Activated naive CD4-positive, alpha-beta T cell treated with anti-CD3 and anti-CD28 coated beads, Interleukin-2, amount 50 U/mL, for 24 hours (primary cell): Measurements from ENCODE around the gene UBL4B.

ENCODE experiments used
- H3K27ac Mint-ChIP-seq: one replicate; pipeline ENCODE4 v1.8.0; 2021; ENCODE audit warnings: mild to moderate bottlenecking, mixed read lengths
- H3K27me3 Mint-ChIP-seq: one replicate; pipeline ENCODE4 v1.8.0; 2021; ENCODE audit warnings: mixed read lengths
- H3K36me3 Mint-ChIP-seq: one replicate; pipeline ENCODE4 v1.8.0; 2021; ENCODE audit warnings: mixed read lengths
- H3K4me1 Mint-ChIP-seq: one replicate; pipeline ENCODE4 v1.8.0; 2021; ENCODE audit warnings: mixed read lengths
- H3K4me3 Mint-ChIP-seq: one replicate; pipeline ENCODE4 v1.8.0; 2021; ENCODE audit warnings: mild to moderate bottlenecking, mixed read lengths
- H3K9me3 Mint-ChIP-seq: one replicate; pipeline ENCODE4 v1.8.0; 2021; ENCODE audit warnings: mixed read lengths

The UBL4B gene

DNA sequence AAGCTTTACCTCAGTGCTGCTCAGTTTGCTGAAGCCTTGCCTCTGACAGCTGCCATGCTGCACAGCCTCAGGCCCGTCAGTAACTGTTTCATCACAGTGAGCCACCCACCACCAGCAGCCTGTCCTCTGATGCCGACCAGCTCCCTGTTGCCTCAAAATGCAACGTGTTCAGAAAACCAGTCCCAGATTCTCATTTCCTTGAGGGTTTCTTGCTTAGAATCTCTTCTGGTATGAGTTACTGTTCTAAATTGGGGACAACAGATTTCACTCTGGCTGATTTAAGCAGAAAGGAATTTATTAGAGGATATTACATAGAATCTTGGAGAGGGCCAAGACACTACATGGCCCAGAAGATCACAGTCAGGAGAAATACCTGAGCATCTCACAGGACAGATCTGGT, 11.0 kb downstream of the UBL4B start:
- H3K9me3 Mint-ChIP-seq: no peaks in the 10 kb centered on the region
- H3K4me1 Mint-ChIP-seq: peaks cover 9% of the 10 kb centered on the region
- peaks cover 12% of the 10 kb centered on the region for H3K27me3 Mint-ChIP-seq
- peaks cover 1% of the 10 kb centered on the region for H3K36me3 Mint-ChIP-seq
- no peak overlapping the region for H3K27ac Mint-ChIP-seq
- no peak overlapping the region for H3K4me3 Mint-ChIP-seq

DNA sequence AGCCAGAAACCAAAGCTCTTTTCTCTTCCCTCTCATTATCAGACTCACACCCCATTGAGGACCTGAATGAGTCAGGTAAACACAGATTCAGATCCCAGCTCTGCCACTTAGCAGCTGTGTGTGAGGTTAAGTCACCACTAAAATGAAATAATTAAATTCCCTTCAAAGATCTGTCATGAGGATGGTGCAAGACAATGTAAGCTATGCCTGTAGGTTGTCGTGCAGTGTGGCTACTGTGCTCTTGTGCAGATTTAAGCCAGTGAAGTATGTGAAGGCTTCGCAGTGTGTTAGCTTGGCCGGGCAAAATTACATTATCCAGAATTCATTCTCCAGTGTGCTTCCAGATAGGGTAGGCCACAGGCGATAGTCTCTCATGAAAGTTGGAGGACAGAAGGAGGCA, 13.6 kb downstream of the UBL4B start:
- H3K27ac Mint-ChIP-seq: no peak overlapping the region
- H3K4me1 Mint-ChIP-seq: peaks cover 1% of the 10 kb centered on the region
- no peak overlapping the region for H3K4me3 Mint-ChIP-seq
- H3K9me3 Mint-ChIP-seq: no peaks in the 10 kb centered on the region
- no peaks in the 10 kb centered on the region for H3K36me3 Mint-ChIP-seq
- peaks cover 16% of the 10 kb centered on the region for H3K27me3 Mint-ChIP-seq

DNA sequence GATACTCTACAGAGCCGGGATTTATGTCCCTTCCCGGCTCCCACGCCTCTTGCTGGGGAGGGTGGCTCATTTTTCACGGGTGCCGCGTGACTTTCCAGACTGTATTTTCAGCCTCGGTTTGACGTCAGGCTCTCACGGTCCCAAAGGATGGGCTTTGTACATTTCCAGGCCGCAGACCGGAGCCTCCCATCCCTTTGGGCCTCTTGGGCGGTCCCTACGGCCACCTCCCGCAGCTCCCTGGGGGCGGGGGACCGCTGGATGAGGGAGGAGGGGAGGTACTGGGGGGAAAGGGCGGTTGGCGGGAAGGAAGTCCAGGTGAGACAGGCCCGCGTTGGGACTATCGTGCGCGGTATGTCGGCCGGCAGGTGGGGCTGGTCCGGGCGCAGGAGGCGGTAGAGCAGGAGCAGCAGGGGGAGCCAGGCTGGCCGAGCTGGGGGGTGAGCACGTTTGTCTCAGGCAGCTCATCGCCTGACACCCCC, 17.9 kb downstream of the UBL4B start:
- Mint-ChIP-seq H3K9me3 (no peaks in the 10 kb centered on the region), H3K4me3 (no peak overlapping the region), H3K4me1 (no peaks in the 10 kb centered on the region), H3K27me3 (peaks cover 13% of the 10 kb centered on the region), H3K27ac (no peak overlapping the region), H3K36me3 (no peaks in the 10 kb centered on the region)

DNA sequence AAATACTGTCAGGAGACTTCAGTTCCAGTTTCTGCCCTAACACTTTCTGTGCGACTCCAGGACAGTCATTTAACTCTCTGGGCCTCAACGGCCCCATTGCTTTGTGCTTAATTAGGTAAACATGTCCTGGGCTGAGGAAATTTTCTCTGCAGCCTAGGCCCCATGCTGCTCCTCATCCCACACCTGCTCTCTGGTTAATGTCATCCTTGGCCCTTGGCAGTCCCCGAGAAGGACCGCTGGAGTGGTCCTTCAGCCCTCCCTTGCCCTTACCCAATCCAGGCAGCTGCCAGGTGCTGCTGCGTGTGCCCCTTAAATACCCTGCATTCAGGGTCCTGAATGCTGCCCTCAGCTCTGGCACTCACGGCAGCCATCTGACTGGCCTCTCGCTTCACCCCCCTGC, 18.7 kb downstream of the UBL4B start:
- Mint-ChIP-seq H3K9me3 (no peaks in the 10 kb centered on the region), H3K36me3 (no peaks in the 10 kb centered on the region), H3K4me3 (no peak overlapping the region), H3K27me3 (peaks cover 14% of the 10 kb centered on the region), H3K4me1 (no peaks in the 10 kb centered on the region), H3K27ac (no peak overlapping the region)

DNA sequence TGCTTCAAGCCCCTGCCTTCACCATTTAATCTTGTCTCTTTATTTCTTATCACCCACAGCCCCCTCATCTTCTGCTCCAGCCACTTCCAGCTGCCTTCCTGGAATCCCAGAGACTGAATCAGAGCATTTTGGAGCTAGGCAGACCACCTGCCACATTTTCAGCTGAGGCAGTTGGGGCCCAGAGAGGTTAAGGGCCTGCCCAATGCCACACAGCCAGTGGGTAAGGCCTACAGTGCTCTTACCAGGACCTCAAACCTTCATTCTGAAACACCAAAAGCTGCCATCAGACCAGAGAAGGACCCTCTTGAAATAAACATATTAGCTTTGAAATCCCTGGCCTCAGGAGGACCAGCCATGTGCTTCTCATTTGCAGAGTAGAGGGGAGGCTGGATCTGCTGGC, 20.4 kb downstream of the UBL4B start:
- H3K9me3 Mint-ChIP-seq: no peaks in the 10 kb centered on the region
- no peak overlapping the region for H3K4me3 Mint-ChIP-seq
- peaks cover 10% of the 10 kb centered on the region for H3K4me1 Mint-ChIP-seq
- peaks cover 16% of the 10 kb centered on the region for H3K27me3 Mint-ChIP-seq
- no peaks in the 10 kb centered on the region for H3K36me3 Mint-ChIP-seq
- H3K27ac Mint-ChIP-seq: no peak overlapping the region

DNA sequence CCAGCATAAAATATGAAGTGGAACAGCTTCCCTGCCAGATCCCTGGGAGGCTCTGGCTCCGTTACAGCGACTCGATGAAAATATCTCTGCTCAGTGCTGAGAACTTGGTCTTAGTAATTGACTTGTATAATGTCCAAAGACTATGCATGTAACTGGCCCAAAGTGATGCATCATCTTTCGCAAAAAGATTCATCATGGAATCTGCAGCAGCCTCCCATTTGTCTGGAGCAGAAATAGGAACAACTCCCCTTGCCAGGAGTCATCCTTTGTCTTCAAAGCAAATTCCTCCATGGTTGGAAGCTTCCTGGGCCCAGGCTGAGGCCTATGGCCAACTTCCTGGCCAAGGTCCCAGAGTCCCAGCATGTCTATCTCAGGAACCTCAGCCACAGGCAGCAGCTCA, 21.2 kb downstream of the UBL4B start:
- Mint-ChIP-seq H3K4me3 (no peak overlapping the region), H3K27ac (no peak overlapping the region), H3K27me3 (peaks cover 16% of the 10 kb centered on the region), H3K4me1 (peaks cover 13% of the 10 kb centered on the region), H3K36me3 (no peaks in the 10 kb centered on the region), H3K9me3 (no peaks in the 10 kb centered on the region)

DNA sequence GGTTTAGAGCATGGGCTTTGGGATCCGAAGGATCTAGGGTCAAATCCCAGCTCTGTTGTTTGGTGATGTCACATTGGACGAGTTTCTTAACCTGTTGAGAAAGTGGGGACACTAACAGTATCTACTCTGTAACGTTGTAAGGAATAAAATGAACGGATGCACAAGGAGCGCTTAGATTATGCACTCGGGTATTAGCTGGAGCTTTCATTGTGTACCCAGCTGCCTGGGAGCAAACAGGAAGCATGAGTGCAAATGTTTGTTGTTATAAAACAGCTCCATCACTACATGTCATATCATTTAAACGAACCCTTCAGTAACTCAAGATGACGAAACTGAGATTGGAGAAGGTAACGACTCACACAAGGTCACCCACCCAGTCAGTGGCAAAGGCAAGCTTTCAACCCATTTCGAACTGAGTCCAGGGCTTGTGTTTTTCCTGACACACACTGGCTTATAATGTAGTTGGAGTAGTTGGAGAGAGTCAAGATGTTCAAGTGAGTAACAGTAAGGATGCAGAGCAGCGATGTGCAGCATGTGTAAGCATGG, 21.9 kb downstream of the UBL4B start:
- Mint-ChIP-seq H3K36me3 (no peaks in the 10 kb centered on the region), H3K27me3 (peaks cover 16% of the 10 kb centered on the region), H3K9me3 (no peaks in the 10 kb centered on the region), H3K4me3 (no peak overlapping the region), H3K4me1 (peaks cover 13% of the 10 kb centered on the region), H3K27ac (no peak overlapping the region)

DNA sequence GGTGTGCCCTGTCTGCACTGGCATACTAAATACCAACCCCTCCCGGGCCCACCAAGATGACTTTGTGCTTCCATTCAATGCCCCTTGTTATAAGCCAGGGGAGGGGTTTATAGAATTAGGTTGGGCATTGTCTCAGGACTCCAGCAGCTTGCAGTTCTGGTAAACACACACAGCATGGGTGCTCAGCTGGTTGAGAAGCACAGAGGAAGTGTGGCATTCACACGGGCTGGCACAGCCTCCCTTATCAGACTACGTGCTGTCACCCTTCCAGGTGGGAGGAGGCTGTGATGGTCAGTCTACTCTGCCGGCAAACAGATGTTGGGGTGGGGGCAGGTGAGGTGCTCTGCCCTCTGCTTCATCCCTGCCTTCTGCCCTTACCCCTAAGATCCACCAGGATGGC, 23.0 kb downstream of the UBL4B start:
- Mint-ChIP-seq H3K4me3 (no peak overlapping the region), H3K27ac (no peak overlapping the region), H3K36me3 (no peaks in the 10 kb centered on the region), H3K9me3 (no peaks in the 10 kb centered on the region), H3K27me3 (peaks cover 19% of the 10 kb centered on the region), H3K4me1 (peaks cover 13% of the 10 kb centered on the region)

DNA sequence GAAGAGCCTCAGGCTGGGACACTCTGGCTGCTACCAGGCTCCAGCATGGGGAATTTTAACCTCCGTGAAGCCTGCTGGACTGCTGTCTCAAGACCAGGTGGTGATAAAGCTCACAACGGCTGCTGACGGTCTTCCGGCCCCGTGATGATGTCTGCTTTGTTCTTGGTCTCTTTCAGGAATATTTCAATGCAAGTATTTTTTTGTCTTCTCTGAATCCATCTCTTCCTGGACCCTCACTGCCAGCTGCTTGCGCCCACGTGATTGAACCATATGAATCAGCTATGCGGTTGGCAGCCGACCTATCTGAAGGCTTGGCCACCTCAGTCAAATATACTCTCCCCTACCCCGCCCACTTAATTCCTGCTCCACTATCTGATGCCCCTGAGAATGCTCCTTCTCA, 23.4 kb downstream of the UBL4B start:
- no peaks in the 10 kb centered on the region for H3K9me3 Mint-ChIP-seq
- H3K27ac Mint-ChIP-seq: no peak overlapping the region
- H3K4me1 Mint-ChIP-seq: peaks cover 13% of the 10 kb centered on the region
- H3K4me3 Mint-ChIP-seq: no peak overlapping the region
- peaks cover 20% of the 10 kb centered on the region for H3K27me3 Mint-ChIP-seq
- no peaks in the 10 kb centered on the region for H3K36me3 Mint-ChIP-seq

DNA sequence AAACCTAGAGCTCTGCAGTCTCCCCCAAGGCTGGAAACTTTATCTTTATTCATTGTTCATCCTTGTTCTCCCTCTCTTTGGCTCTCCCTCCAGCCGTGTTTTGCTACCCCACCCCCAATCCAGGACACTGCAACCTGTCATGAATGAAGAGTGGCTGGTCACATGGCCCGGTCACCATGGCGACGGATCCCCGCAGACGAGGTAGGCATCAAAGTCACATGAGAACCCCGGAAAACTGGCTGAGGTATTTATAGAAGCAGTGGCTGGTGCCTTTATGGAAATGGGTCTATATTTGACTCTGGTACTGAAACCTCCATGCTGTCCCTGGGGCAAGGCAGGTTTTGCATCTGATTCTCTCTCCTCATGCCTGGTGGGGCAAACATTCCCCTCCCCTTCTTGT, 24.7 kb downstream of the UBL4B start:
- Mint-ChIP-seq H3K36me3 (no peaks in the 10 kb centered on the region), H3K4me3 (no peak overlapping the region), H3K27me3 (peaks cover 17% of the 10 kb centered on the region), H3K27ac (no peak overlapping the region), H3K9me3 (no peaks in the 10 kb centered on the region), H3K4me1 (peaks cover 13% of the 10 kb centered on the region)

DNA sequence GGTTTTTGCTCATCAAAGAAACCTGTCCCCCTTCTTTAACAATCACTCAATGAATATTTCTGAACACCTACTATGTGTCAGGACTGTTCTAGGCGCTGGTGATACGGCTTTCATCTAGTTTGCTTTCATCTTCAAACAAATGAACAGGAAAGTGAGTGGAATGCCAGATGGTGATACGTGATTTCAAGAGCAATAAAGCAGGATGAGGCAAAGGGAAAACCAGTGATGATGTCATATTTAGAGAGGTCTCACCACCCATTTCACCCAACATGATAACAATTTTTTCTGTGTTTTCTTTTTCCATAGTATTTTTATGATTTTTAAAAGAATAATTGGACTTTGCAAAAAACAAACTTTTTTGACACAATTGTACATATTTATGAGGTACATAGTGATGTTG, 26.7 kb downstream of the UBL4B start:
- Mint-ChIP-seq H3K4me1 (peaks cover 13% of the 10 kb centered on the region), H3K36me3 (no peaks in the 10 kb centered on the region), H3K4me3 (no peak overlapping the region)

DNA sequence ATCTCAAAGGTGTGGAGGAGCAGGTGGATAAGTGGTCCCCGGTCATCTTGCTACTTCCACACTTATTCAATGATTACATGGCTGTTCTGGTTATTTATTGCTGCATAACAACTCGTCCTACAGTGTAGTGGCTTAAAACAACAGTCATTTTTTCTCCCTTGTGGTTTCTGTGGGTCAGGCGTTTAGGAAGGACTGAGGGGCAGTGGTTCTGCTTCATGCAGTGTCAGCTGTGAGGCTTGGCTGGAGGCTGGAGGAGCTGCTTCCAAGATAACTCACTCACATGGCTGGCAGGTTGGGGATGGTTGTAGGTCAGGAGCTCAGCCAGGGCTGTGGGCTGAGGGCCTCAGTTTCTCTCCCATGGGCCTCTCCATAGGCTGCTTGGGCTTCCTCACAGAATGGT, 32.1 kb downstream of the UBL4B start:
- Mint-ChIP-seq H3K27me3 (peaks cover 18% of the 10 kb centered on the region), H3K4me3 (no peak overlapping the region), H3K27ac (no peak overlapping the region), H3K4me1 (no peaks in the 10 kb centered on the region), H3K36me3 (no peaks in the 10 kb centered on the region), H3K9me3 (no peaks in the 10 kb centered on the region)

More for the DNA sequence above, 26.7 kb downstream of the UBL4B start:
- no peak overlapping the region for H3K27ac Mint-ChIP-seq
- H3K27me3 Mint-ChIP-seq: peaks cover 22% of the 10 kb centered on the region
- H3K9me3 Mint-ChIP-seq: no peaks in the 10 kb centered on the region

DNA sequence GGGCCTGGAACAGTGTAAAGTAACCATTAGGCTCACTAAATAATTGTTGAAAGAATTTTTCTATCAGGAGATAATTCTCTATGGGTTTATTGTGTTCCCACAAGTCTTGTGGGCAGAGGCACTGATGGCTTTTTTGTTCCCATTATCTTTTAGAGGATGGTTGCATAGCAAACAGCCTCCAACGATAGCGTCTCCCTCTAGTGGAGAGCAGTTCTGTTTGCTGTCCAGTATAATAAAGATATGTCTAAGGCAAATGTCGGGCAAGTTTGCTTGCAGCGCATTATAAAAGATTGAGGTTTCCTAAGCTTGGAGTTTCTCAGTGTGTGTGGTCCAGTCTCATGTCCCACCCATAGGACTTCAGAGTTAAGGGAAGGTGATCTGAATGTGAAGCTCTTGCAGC, 36.7 kb downstream of the UBL4B start:
- peaks cover 22% of the 10 kb centered on the region for H3K27me3 Mint-ChIP-seq
- no peaks in the 10 kb centered on the region for H3K4me1 Mint-ChIP-seq
- H3K9me3 Mint-ChIP-seq: no peaks in the 10 kb centered on the region
- H3K4me3 Mint-ChIP-seq: no peak overlapping the region
- no peak overlapping the region for H3K27ac Mint-ChIP-seq
- H3K36me3 Mint-ChIP-seq: no peaks in the 10 kb centered on the region

DNA sequence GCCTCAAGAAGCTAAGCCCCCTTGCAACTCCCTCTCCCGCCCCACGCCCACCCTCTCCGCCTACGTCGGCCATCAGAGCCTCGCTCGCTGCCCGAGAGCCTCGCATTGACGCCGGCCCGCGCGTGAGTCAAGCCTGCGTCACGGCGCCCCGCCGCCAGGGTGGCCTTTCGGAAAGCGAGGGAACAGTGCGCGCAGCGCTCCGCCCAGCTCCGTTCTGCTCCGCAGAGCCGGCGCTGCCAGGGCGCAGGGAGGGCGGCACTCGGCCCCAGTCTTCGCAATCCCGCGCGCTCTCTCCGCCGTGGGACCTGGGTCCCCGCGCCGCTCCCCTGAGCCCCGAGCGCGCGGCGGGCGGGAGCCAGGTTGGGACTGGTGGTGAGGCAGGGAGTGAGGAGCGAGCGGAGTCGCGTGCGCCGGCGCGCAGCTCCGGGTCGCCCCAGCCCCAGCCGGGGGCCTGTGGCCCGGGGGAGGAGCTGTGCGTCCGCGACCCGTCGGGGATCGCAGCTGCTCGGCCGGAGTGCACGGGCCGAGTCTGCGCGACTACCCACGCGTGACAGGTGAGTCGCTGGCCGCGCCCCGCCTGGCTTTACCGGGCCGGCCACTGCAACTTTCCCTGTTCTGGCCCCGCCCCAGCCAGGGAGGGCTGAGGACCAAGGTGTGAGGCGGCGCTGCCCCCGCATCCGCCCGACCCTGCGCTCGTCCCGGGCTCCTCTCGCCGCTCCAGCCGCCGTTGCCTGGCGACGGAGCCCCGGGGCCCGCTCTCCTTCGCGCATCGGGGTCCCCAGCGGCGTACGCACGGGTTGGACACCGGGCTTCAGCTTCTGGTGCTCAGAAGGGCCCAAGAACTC, 38.3 kb downstream of the UBL4B start, which contains the start of gene SLC6A17:
Gene SLC6A17, plus strand, starts transcription at position 165 of the 845 bp plus-strand sequence. CDS start 16,436 bp downstream, outside the sequence.
- Mint-ChIP-seq H3K4me1 (no peaks in the 10 kb centered on the region), H3K9me3 (no peaks in the 10 kb centered on the region), H3K27me3 (peaks cover 30% of the 10 kb centered on the region), H3K27ac (no peak within 1 kb of the TSS), H3K4me3 (no peak within 1 kb of the TSS), H3K36me3 (no peaks in the 10 kb centered on the region)

DNA sequence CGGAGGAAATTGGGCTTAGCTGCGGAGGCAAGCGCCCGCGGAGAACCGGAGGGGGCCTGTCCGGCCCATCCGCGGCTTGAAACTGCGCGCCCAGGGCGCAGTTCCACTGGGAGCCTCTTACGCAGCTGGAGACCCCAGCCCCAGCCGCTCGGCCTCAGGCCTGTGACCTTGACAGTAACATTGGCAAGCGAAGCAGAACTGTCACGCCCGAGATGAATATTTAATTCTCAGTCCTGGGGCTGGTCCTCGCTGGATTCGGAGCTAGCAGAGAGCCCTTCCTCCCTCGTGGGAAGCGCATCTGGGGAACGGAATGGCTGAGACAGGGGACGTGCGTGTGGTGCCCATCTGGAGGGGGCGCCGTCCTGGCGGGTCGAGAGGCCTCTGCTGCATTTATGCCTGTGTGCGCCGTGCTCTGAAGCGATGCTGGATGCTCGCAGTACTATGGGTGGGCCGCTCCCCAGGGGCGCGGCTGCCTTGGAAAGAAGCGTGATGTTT, 39.0 kb downstream of the UBL4B start:
- no peak overlapping the region for H3K4me3 Mint-ChIP-seq
- no peak overlapping the region for H3K27ac Mint-ChIP-seq
- H3K9me3 Mint-ChIP-seq: no peaks in the 10 kb centered on the region
- no peaks in the 10 kb centered on the region for H3K36me3 Mint-ChIP-seq
- peaks cover 32% of the 10 kb centered on the region for H3K27me3 Mint-ChIP-seq
- H3K4me1 Mint-ChIP-seq: no peaks in the 10 kb centered on the region

DNA sequence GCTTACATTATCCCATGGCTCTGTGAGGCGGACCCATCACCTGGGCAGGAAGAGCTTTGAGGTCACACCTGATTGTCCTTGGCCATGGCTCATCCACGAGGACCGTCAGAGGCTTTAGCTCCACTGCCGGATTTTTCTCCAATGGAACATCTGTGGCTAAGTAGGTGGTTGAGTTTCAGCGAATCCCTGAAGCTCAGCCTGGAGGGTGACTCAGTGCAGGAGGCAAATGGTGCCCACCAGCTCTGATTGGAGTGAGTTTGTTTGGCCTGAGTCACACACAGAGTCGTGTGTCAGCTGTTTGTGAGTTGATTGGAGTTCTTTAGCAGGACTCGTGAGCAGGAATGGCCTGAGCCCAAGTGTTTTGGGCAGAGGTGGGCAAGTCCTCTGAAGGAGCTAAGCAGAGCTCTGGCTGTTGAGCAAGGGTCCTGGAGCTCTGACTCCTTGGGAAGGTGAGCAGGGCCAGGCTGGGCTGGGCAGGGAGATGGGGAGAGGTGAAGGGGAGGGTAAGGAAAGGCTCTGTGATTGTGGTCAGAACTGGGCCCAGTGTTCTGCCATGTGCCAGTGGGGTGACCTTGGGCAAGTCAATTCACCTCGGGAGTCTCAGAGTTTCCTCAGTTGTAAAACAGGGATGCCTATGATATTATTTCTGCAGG, 40.0 kb downstream of the UBL4B start:
- peaks cover 38% of the 10 kb centered on the region for H3K27me3 Mint-ChIP-seq
- no peaks in the 10 kb centered on the region for H3K4me1 Mint-ChIP-seq
- no peak overlapping the region for H3K4me3 Mint-ChIP-seq
- no peaks in the 10 kb centered on the region for H3K36me3 Mint-ChIP-seq
- H3K9me3 Mint-ChIP-seq: no peaks in the 10 kb centered on the region
- H3K27ac Mint-ChIP-seq: no peak overlapping the region
